Neutrophil (primary cell): ENCODE measurements around the gene FGF18.

Source experiments
- H3K27ac ChIP-seq: fragments of 200-600 bp; sonication (generic); 2 replicates; pipeline ENCODE4 v1.5.1; 2016; ENCODE audit warnings: mild to moderate bottlenecking, moderate library complexity
- H3K27me3 ChIP-seq: fragments of 200-600 bp; sonication (generic); 2 replicates; pipeline ENCODE4 v1.6.0; 2016; ENCODE audit warnings: mild to moderate bottlenecking
- H3K36me3 ChIP-seq: fragments of 200-600 bp; sonication (generic); 2 replicates; pipeline ENCODE4 v1.5.1; 2017
- H3K4me1 ChIP-seq, 2 experiments: fragments of 200-600 bp in 1 of 2; sonication (generic) in 1 of 2; 1 replicate in 1 of 2; 2 replicates in 1 of 2; pipeline versions ENCODE4 v1.5.1 to v1.6.1; 2013 to 2016; ENCODE audit warnings: low read depth in 1 of 2, low read length in 1 of 2, mild to moderate bottlenecking in 1 of 2, moderate library complexity in 1 of 2; ENCODE audit not compliant: control insufficient read depth in 1 of 2, insufficient read depth in 1 of 2
- H3K4me3 ChIP-seq, 2 experiments: fragments of 200-600 bp in 1 of 2; sonication (generic) in 1 of 2; 1 replicate in 1 of 2; 2 replicates in 1 of 2; pipeline ENCODE4 v1.5.1; 2013 to 2016; ENCODE audit warnings: low read depth in 1 of 2, low read length in 1 of 2, mild to moderate bottlenecking in 1 of 2, moderate library complexity in 1 of 2
- H3K9me3 ChIP-seq: fragments of 200-600 bp; sonication (generic); 2 replicates; pipeline ENCODE4 v1.5.1; 2016
- TF ChIP-seq, protein P1 (sequence below): fragments of 200-600 bp; sonication (generic); IDR thresholded peaks from 2 replicates; pipeline ENCODE4 v1.5.1; 2016; ENCODE audit warnings: antibody characterized with exemption

The FGF18 gene

DNA sequence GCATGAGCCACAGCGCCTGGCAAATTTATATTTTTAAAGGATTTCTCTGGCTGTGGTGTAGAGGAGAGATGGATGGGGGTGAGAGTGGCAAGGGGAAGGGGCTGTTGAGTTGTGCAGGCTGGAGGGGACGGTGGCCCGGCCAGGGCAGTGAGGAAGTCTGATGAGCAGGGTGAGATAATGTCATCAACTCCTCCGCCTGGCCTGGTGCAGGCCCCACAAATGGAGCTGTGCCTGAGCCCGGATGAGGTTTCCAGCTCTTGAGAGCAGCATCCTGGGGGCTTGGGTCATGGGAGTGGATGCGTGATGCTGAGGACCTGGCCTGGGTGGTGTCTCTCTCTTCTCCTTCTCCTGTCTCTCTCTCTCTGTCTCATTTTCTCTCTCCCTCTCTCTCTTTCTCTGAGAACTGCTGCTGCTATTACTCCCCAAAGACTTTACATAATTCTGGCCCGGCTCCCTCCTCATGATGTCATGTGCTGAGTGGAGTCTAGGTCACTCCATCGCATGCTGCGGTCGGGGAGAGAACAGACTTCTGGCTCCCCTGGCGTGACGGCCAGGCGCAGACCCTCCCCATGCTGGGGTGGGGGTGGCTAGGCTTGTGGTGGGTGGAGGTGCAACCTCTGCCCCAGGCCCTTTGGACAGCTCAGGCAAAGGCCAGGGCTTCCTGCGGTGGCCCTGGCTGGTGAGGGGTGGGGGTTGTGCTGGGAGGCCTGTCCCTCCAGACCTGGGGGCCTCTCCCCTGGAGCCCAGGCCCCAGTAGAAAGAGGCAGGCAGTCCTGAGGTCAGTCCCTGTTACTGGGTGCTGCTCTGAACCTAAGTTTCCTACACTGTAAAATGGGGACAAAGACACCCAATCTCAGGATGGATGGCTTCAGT is 26.4 kb downstream of the FGF18 start:
- Histone ChIP-seq H3K4me1 (peaks cover 0 to 2% of the 10 kb centered on the region in 2 experiments), H3K9me3 (no peaks in the 10 kb centered on the region), H3K27me3 (peaks cover 35% of the 10 kb centered on the region), H3K4me3 (no peak overlapping the region), H3K27ac (no peak overlapping the region), H3K36me3 (no peaks in the 10 kb centered on the region)
- TF ChIP-seq, protein P1, sequence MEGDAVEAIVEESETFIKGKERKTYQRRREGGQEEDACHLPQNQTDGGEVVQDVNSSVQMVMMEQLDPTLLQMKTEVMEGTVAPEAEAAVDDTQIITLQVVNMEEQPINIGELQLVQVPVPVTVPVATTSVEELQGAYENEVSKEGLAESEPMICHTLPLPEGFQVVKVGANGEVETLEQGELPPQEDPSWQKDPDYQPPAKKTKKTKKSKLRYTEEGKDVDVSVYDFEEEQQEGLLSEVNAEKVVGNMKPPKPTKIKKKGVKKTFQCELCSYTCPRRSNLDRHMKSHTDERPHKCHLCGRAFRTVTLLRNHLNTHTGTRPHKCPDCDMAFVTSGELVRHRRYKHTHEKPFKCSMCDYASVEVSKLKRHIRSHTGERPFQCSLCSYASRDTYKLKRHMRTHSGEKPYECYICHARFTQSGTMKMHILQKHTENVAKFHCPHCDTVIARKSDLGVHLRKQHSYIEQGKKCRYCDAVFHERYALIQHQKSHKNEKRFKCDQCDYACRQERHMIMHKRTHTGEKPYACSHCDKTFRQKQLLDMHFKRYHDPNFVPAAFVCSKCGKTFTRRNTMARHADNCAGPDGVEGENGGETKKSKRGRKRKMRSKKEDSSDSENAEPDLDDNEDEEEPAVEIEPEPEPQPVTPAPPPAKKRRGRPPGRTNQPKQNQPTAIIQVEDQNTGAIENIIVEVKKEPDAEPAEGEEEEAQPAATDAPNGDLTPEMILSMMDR, result no peak

GRCh38 chr5:171447226-171447625 is 27.8 kb downstream of the FGF18 start:
- no peaks in the 10 kb centered on the region for H3K9me3 ChIP-seq
- H3K4me1 ChIP-seq, result peaks cover 0 to 8% of the 10 kb centered on the region in 2 experiments
- peaks cover 48% of the 10 kb centered on the region for H3K27me3 ChIP-seq
- H3K27ac ChIP-seq, result no peak overlapping the region
- H3K4me3 ChIP-seq, result no peak overlapping the region
- H3K36me3 ChIP-seq, result no peaks in the 10 kb centered on the region
- TF ChIP-seq, protein P1, result no peak

- Histone ChIP-seq H3K27me3 (peaks cover 69% of the 10 kb centered on the region), H3K4me1 (peaks cover 0 to 8% of the 10 kb centered on the region in 2 experiments), H3K27ac (no peak overlapping the region), H3K4me3 (no peak overlapping the region), H3K36me3 (no peaks in the 10 kb centered on the region), H3K9me3 (no peaks in the 10 kb centered on the region)
- TF ChIP-seq, protein P1, result no peak
Measured at GRCh38 chr5:171449426-171449825, 30.0 kb downstream of the FGF18 start.

DNA sequence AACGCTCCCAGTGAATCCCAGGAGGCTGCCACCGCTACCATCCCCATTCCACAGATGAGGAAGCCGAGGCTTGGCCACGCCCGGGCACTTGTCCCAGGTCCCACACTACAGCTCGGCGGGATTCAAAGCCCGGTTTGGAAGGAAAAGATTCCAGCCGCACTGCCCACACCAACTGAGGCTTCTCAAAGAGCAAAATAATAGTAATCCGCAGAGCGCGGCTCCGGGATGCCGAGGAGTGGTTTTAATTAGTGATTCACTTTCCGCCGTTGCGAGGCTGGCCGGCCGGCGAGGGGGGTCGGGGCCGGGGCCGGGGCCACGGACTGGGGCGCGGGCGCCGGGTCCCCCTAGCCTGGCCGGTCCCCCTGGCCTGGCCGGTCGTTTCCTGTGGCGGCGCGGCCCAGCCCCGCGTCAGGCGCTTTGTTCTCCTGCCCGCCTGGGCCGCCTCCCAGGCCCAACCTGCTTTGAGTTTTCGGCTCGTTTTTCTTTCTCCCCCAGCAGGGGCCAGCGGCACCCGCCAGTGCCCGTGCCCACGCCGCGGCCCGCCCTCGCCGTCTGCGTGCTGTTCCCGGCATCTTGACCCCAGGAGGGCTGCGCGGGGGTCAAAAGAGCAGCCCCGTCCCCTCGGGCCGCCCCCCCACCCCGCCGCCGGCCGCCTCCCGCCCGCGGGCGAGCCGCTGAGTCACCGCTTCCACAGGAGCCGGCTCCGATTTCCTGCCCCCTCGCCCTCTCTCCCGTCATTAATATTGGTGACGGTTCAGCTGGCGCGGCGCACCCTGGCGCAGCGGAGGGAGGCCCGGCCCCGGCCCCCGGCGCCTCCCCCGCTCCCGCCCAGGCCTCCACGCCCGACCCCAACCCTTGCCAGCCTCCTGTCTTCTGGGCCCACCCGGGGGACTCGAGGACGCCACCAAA is 31.2 kb downstream of the FGF18 start:
- H3K4me3 ChIP-seq, result no peak overlapping the region
- H3K27me3 ChIP-seq, result peaks cover 78% of the 10 kb centered on the region
- no peak overlapping the region for H3K27ac ChIP-seq
- H3K9me3 ChIP-seq, result no peaks in the 10 kb centered on the region
- peaks cover 0 to 8% of the 10 kb centered on the region in 2 experiments for H3K4me1 ChIP-seq
- no peaks in the 10 kb centered on the region for H3K36me3 ChIP-seq
- TF ChIP-seq, protein P1, result no peak

DNA sequence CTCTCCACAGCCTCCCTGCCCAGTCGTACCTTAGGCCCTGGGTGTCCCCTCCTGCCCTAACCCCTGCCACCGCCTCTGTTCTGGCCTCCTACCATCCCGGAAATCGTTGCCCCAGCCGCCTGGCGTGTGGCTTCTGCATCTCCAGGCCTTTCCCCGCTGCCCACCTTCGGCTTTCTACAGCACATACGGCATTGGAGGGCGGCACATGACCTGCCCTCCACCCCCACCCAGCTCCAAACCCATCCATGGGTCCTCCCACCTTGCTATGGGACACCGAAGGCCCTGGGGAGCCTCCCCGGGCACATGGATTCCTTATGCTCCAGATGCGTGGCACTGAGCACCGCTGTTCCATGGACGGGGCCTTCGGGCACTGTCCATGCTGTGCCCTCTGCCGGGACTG is 32.0 kb downstream of the FGF18 start:
- Histone ChIP-seq H3K9me3 (no peaks in the 10 kb centered on the region), H3K27me3 (peaks cover 80% of the 10 kb centered on the region), H3K4me3 (no peak overlapping the region), H3K4me1 (peaks cover 0 to 8% of the 10 kb centered on the region in 2 experiments), H3K36me3 (no peaks in the 10 kb centered on the region), H3K27ac (no peak overlapping the region)
- TF ChIP-seq, protein P1, result no peak
